ENCODE measurements around the gene AGAP1.

GRCh38 chr2:235918876-235919275 is 425.0 kb downstream of the AGAP1 start:
- no peak for TF ChIP-seq CTCF (IDR thresholded peaks at IDR 0.05)
- no peak for TF ChIP-seq POLR2A (IDR thresholded peaks at IDR 0.05)
